Measurements from ENCODE around the gene SDK1.
A peak's percentile ranks its signal among the peaks of the same experiment; 100 is the strongest.
"Not testable (repeated sequence)": the region's sequence is repeated elsewhere in the genome, so short reads cannot be mapped to it uniquely, and the experiment has no call there.

SDK1 gene

DNA sequence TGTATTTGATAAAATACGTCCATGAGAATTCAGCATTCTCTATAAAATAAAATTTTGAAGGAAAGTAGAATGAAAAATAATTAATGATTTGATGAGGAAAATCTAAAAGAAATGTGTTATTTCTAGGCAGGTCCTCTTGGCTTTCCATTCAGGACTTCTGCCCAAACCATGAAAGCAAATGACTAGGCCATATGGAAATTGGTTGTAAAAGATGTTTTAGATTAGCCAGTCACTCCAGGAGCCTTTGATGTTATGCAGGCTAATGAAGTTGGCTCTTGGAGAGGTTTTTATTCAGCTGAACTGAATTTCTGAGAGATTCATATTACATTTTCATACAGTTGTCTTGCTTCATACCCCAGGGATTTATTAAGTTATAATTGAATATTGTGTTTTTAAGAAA lies 452.8 kb downstream of the SDK1 start:
- DNase-seq, result no peak

DNA sequence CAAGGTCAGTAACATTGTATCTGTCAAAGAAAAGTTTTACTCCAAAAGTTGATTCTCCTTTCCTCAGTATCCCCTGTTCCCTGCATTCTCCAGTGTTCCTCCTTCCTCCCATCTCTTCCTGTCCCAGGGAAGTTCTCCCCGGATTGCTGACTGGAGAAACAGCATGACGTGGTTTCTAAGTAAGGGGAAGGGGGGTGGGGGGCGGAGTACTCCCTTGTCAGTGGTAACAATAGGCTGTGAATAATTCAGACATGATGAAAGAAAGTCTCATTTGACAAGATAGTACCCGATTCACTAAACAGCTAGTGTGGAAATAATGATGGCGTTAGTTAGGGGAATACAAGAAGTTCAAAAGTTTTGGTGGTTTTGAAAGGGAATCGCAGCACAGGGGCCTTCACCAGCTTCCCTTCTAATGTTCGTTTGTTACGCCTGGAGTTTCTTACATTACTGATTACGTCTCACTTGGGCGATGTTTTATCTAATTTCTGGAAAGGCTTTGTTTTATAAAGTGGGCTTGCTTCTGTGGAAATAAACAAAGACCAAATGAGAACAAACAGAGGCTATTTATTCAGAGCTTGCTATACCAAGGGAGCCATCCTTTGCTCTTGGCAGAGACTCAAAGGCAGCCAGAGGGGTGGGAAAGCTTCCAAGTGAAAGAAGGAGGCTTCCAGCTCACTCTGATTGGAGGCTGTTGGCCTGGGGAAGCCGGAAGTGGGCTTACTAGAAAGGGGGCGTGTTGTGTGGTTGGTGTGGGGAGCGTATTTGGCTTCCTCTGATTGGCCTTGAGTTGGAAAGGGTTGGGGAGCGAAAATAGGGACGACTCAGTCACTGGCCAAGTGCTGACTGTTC lies 453.7 kb downstream of the SDK1 start:
- peak; percentile 94 for DNase-seq

DNA sequence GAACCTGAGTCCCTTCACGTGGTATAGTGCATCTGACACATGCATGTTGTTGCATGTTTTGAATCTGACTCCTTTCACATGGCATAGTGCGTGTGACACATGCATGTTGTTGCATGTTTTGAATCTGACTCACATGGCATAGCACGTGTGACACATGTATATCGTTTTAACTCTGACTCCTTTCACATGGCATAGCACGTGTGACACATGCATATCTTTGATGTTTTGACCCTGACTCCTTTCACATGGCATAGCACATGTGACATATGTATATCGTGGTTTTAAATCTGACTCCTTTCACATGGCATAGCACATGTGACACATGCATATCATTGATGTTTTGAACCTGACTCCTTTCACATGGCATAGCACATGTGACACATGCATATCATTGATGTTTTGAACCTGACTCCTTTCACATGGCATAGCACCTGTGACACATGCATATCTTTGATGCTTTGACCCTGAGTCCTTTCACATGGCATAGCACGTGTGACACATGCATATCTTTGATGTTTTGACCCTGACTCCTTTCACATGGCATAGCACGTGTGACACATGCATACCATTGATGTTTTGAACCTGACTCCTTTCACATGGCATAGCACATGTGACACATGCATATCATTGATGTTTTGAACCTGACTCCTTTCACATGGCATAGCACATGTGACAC lies 454.9 kb downstream of the SDK1 start:
- not testable (repeated sequence) for DNase-seq

DNA sequence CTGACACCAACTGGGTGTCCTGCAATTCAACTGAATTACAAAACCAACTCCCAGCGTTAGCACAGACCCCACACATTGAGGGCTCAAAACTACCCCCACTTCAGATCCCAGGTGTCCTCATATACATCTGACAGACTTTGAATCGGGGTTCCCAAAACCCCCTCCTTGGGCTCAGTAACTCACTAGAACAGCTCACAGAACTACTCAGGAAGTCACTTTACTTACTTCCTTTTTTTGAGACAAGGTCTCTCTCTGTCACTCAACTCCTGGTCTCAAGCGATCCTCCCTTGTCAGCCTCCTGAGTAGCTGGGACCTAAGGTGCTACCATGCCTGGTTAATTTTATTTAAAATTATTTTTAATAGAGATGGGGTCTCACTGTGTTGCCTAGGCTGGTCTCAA lies 456.0 kb downstream of the SDK1 start:
- DNase-seq, result no peak

DNA sequence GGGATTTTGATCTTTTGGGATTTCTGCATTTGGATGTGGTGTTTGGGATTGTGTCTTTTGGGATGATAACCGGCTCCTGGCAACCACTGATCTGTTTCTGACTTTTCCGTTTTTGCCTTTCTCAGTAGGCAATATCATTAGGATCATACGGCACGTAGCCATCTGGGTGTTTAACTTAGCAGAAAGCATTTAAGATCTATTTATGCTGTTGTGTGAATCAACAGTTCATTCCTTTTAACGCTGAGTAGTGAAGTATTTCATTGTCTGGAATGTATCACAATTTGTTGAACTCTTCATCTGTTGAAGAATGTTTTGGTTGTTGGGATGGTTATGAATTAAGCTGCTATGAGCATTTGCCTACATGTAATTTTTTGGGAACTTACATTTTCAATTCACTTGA lies 459.6 kb downstream of the SDK1 start:
- no peak for DNase-seq

DNA sequence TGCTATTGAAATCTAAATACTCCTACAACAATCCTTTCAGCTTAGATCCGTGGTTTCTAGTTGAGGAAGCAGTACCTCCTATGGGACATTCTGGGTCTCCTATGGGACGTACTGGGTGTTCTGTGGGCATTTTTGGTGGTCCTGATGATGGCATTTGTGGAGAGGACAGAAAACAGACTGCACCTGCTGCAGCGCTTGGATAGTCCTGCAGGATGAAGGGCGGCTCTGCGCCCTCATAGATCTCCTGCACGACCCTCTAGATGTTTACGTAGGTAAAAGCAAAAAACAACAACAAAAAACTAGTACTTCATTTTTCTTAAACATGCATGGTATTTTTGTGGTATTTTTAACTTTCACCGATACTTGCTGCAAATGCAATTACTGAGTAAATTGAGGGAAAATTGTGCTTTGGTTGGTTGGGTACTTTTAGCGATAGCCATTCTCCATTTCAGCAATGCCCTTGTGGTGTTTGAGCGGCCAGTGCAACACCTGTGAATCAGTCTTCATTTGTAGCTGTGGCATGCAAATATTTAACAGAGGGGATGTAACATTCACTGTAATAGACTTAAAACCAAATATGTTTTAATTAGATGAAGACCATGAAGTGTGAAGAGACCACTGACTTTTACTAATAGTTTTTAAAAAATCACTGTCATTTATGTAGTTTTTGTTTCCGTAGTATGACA lies 461.2 kb downstream of the SDK1 start:
- DNase-seq, result no peak

DNA sequence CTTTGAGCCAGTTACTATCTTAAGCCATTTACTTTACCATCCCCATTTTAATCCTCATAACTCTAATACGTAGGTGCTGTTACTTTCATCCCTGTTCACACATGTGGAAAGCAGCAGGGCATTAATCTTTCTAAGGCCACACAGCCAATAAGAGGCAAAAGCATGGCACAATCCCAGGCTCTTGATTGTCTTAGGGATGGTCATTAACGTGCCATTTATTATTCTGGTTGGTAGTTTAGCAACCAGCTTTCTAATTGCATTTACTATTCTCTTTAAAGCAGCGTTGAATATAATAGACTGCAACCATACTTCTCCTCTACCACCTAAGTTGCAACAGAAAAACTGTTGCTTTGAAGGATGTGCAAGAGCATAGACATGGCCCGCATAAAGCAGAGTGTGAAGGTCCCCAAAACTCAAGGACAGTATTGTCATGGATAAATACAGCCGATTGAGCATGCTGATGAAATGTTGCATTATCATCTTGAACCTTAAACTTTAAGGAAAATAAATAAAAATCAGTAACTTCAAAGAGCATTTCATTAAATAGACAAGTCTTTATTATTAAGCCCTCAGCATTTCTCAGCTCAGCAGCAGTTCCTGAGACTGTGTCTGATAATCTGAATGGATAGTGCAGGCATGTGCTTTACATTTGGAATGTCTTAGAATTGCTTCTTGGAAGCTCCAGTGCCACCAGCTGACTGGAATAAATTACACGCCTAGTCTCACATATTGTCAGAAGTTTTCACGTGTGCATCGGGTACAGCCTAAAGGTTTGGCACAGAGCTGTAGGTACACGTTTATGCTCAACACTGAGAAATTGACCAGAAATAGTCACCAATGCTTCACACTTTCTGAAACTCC lies 467.1 kb downstream of the SDK1 start:
- no peak for DNase-seq

DNA sequence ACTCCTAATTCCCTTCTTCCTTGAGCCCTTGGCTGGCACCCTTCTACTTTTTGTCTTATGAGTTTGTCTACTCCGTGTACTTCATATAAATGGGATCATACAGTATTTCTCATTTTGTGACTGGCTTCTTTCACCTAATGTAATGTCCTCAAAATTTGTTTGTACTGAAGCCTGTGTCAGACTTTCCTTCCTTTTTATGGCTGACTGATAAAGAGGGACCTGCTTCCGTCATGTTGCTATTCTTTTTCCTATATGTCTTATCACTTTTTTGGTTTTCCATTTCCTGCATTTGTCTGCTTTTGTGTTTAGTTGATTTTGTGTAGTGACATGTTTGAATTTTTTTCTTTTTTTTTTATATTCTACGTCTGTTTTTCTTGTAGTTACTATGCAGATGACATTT lies 470.9 kb downstream of the SDK1 start:
- DNase-seq, result no peak

DNA sequence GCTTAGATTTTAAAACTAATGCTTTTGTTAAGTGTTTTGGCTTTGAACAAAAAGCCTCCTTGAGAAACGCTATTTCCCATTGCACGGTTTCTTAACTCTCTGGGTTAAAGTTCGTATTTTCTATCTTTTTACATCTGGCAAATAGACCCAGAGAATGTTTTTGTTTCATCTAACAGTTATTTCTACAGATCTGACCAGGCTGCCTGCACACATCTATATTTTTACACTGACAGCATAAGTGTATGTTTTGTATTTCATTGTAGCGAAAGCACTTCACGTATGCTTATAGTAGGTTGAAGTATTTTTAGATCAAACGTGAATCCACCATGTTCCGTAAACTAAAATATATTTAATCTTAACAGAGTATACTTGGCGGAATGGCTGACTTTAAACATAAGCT lies 477.3 kb downstream of the SDK1 start:
- DNase-seq, result no peak

DNA sequence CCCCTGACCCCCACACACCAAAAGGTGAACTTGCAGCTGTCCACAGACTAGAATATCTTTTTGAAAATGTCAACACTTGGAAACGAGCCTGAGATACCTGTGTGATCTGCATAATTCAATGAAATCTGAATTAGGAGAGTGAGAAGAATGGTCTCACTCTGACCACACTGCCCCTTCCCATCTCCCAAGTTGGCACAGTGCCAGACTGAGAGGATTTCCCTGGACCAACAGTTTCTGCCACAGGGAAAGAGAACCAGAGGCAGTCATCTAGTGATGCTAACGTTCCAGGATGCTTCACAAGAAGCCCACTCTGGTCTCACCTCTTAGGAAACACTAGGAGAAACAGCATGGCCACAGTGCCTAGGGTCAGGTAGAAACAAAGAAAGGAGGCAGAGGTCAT lies 479.0 kb downstream of the SDK1 start:
- DNase-seq, result no peak

DNA sequence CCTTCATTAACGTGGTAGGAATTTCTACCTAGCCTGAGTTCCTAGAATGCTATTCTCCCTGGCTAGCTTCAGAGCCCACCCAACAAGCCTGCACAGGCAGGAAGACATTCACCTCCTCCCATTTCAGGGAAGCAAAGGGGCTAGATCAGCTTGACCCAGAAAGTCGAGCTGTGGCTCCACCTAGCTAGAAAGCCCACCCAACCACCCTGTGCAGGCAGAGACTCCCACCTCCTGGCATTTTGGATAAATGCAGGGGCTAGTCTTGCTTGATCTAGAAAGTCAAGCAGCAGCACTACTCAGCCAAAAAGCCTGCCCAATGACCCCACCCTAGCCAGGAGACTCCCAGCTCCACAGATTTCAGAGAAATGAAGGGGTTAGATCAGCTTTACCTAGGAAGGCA lies 479.5 kb downstream of the SDK1 start:
- DNase-seq, result no peak

DNA sequence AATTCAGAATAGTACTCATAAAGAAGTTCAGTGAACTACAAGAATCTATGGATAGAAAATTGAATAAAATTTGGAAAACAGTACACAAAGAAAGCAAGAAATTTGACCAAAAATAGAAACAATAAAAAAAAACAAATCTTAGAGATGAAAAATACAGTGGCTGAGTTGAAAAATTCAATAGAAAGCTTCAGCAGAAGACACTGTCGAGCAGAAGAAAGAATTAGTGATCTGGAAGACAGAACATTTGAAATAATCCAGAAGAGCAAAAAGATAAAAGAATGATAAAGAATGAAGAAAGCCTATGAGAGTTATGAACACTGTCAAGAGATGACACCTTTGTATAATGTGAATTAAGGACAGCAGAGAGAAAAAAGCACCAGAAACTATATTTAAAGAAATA lies 480.6 kb downstream of the SDK1 start:
- DNase-seq, result no peak

DNA sequence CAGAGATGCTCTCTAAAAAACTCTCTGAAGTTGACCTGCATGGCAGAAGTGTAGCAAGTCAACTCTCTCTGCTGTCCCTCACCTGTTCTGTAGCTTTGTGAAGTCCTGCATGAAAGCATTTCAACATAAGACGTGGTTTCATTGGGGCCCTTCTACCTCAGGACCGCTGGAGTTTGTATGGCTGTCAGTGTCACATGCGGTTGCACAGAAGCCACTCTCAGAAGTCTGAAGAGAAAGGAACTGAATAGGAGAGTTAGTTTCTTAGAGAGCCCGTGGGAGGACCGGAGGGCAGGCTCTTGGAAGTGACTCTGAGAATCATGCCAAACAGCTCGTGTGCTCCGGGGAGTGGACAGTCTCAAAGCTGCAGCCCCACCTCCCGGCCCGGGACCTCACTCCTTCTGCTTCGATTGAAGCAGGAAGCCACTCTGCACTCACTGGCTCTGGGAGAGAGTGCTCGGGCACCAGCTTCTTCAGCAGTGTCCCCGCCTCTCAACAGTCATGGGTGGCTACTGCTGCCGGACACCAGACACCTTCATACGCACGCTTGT lies 486.7 kb downstream of the SDK1 start:
- DNase-seq, result no peak

DNA sequence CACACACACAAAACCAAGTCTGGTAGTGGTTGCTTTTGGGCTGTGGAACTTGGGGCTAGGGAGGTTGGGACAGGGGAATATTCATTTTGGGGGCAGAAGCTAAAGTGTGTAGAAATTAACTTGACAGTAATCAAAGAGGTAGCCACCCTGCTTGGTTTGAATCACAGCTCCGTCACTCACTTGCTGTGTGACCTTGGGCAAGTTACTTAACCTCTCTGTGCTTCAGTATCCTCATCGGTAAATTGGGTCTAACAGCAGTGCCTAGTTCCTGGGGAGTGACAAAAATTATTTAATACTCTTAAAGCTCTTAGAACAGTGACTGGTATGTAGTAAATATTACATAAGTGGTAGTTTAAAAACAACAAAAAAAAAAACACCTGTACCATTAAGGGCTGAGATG lies 489.8 kb downstream of the SDK1 start:
- DNase-seq, result no peak

DNA sequence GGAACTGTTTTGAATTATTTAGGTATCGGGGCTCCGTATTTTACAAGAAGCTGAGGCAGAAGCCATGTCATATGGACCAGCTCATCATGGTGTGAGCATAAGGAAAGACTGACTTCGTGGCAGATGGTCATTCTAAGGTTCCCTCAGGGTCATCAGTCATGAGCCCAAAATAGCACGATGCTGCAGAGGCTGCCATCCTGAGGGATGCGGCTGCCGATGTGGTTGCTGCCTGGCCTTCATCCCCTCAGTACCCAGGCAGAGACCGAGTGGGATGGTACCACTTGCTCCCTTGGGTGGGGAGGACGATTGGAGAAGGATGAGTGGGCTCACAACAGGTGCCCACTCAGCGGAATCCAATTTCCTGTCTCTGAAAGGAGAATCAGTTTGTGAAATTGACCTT lies 490.3 kb downstream of the SDK1 start:
- DNase-seq, result no peak

DNA sequence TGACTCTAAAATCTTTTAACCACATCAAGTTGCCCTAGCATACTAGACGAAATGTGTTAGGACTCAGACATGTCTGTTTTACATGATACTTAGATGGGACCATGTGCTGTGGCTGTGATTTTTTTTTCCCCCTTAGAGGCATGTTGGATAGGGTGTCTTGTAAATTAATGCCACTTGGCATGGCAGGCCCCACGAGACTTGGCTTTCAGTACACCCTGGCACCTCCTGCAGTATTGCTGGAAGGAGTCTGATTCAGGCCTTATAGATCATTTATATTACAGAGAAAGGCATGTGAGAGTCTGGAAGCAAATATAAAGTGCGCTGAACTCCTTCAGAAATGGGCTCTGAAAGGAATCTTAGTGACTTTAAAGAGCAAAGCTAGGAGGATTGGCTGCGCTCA lies 494.1 kb downstream of the SDK1 start:
- DNase-seq, result no peak

DNA sequence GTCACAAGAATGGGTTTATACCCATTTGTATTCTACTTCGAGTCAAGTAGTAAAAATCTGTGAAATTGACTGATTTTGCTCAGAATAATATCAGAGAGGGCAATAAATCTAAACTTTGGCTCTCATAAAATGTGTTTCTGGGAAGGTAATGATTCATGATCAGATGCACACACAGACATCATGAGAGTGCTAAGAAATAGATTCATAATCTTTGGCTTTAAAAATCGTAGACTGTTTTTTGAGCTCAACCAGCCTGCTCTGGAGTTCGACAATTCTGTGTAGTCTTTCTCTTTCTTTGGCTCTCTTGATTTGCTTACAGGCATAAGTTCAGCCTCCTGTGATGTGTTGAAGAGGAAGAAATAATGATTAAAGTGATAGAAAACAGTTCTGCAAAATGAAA lies 494.7 kb downstream of the SDK1 start:
- no peak for DNase-seq

DNA sequence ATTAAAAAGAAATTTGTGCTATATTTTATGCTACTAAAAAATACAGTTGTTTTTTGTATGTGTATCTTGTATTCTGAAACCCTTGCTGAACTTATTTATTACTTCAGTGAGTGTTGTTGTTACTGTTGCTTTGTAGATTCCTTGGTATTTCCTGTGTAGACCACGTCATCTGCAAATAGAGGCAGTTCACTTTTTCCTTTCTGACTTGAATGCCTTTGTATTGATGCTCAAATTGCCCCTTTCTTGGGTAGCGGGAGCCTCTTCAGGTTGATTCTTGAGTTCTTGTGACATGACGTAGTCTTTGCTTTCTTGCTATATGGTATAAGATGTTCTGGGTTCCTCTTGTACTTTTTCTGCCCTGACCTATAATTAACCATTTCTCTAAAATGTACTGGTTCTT lies 504.1 kb downstream of the SDK1 start:
- no peak for DNase-seq

DNA sequence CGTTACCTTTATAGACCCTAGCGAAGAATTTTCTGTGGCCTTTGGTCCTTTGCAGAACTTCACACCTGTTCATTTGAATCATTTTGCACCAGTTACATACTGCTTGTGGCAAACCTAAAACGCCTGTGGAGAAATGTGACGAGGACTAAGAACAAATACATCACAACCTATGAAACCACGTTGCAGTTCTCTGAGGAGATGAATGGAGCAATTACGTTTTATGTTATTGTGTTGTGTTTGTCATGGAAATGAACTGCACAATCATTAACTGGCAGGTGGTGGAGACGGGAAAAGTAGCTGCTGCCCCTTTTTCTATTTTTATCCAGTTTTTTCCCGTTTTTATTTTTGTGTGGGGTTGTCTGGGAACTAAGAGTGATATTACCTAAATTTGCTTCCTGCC lies 505.5 kb downstream of the SDK1 start:
- DNase-seq, result no peak

DNA sequence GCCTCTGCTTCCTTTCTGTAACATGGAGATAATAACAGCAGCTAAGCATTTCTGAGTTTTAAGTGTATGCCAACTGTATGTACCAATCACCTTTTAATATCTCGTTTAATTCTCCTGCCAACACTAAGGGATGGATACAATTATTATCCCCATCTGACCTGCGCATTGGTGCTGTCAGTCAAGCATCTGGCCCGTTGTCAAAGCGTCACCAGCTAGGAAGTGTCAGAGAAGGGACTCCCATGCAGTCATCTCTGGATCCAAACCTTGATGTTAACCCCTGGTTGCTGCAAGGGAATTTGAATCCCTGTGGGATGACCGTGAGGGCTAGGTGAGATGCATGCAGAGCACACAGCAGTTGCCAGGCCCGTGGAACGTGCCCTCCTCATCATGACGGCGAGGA lies 506.8 kb downstream of the SDK1 start:
- no peak for DNase-seq

DNA sequence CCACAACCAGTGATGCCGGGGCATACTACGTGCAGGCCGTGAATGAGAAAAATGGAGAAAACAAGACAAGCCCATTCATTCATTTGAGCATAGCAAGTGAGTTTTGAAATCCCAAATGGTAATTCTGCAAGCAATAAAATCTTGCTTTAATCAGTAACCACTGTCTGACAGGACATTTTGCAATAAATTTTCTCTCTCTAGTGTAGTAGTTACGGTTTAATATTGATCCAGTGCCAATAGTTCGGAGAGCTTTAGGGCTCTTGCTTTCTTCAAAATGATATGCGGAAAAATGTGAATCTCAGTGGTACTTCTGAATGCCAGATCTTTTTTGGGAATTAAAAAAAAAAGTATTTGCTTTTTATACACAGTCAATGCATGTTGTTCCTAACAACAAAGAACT lies 520.4 kb downstream of the SDK1 start:
- DNase-seq, result no peak

DNA sequence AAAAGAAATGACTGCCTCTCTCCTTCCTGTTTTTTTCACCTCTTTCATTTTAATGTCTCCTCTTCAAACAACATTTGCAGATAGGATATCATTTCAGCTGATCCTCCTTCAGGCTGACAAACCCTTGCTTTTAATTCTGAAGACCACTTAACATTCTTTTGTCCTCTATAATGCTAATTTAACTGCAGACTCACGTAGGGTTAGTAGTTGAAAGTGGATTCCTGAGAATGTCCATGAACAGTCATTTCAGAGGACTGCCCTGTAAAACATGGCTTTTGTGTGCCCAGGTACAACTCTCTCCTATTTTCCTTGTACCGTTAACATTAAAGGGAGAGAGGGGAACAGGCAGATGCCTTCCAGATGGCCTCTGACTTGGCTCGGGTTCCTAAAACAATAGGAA lies 524.4 kb downstream of the SDK1 start:
- DNase-seq, result no peak

DNA sequence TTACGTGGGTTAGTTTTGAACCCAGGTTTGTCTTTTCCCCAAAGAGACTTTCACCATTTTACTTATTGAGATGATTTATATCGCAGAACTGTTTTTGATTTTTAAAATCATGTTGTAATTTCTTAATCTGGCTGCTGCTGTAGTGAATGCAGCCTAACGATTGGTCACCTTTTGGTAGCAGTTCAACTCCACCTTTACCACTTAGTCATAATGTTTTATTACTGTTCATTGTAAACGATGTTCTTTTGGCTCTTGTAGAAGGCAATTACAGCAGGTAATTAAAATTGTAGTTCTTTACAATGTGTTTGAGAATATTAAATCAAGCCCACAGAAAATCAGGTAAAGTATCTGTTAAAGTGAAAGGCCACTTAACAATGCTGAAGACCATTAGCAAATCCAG lies 531.1 kb downstream of the SDK1 start:
- no peak for DNase-seq

All from DMS153 (cell line).